OCI-LY7 (cell line): ENCODE results near the gene CDCP2. TPM values are rescaled to one million over a fixed set of nuclear protein-coding genes. Genes with fewer than 3 reads are reported as not detected.

Experiments used
- BruUV-seq: library from RNA; stranded (reverse); fragments of 400-500 nt; replicated peaks from 2 replicates; lab custom pipeline; 2021; lab: Mats Ljungman, UMichigan
- CTCF ChIA-PET: fragments of 300-600 bp; sonication (Branson Sonifier 250); formaldehyde crosslinking; loops from one replicate; lab custom pipeline; 2022; ENCODE audit warnings: antibody characterized with exemption; ENCODE audit not compliant: unreplicated experiment; lab: Charles Lee
- POLR2A ChIA-PET: fragments of 300-600 bp; sonication (Branson Sonifier 250); formaldehyde crosslinking; loops from one replicate; lab custom pipeline; 2022; ENCODE audit warnings: antibody characterized with exemption; lab: Charles Lee
- DNase-seq: peaks from one replicate; pipeline ENCODE4 v3.0.0-alpha.2; 2015; ENCODE audit warnings: low spot score
- H2AFZ ChIP-seq: fragments of 200-600 bp; sonication (generic), shearing (Covaris generic); 2 replicates; pipeline ENCODE4 v1.6.1; 2014; ENCODE audit warnings: mild to moderate bottlenecking, antibody characterized with exemption, low read length, moderate library complexity
- H3K27ac ChIP-seq: fragments of 200-600 bp; sonication (generic); 2 replicates; pipeline ENCODE4 v1.5.1; 2014; ENCODE audit warnings: mixed run types, low read depth, mild to moderate bottlenecking, moderate library complexity, low read length, inconsistent platforms; ENCODE audit not compliant: poor library complexity, severe bottlenecking
- H3K36me3 ChIP-seq: fragments of 200-600 bp; sonication (generic); 2 replicates; pipeline ENCODE4 v1.6.1; 2014; ENCODE audit warnings: mild to moderate bottlenecking, antibody characterized with exemption, low read length, moderate library complexity, mixed read lengths; ENCODE audit not compliant: insufficient read depth
- H3K4me1 ChIP-seq: fragments of 200-600 bp; sonication (generic); 2 replicates; pipeline ENCODE4 v1.5.1; 2014; ENCODE audit warnings: mild to moderate bottlenecking, low read length; ENCODE audit not compliant: insufficient read depth, poor library complexity, severe bottlenecking
- H3K4me2 ChIP-seq: fragments of 200-600 bp; sonication (generic); 2 replicates; pipeline ENCODE4 v1.6.1; 2014; ENCODE audit warnings: mild to moderate bottlenecking, low read length
- H3K4me3 ChIP-seq: fragments of 200-600 bp; sonication (generic); 2 replicates; pipeline ENCODE4 v1.5.1; 2014; ENCODE audit warnings: mild to moderate bottlenecking, low read depth, low read length; ENCODE audit not compliant: poor library complexity, severe bottlenecking
- H3K79me2 ChIP-seq: fragments of 200-600 bp; sonication (generic); 2 replicates; pipeline ENCODE4 v1.6.1; 2016; ENCODE audit warnings: low read depth, mild to moderate bottlenecking, low read length, moderate library complexity, mixed read lengths; ENCODE audit not compliant: insufficient read depth
- H3K9me2 ChIP-seq: fragments of 200-600 bp; sonication (generic); 2 replicates; pipeline ENCODE4 v1.6.1; 2016; ENCODE audit warnings: mild to moderate bottlenecking, low read length, mixed read lengths; ENCODE audit not compliant: insufficient read depth
- H3K9me3 ChIP-seq: fragments of 200-600 bp; sonication (generic); 2 replicates; pipeline ENCODE4 v1.6.1; 2014; ENCODE audit warnings: mild to moderate bottlenecking, mixed run types, low read length, mixed read lengths
- H4K20me1 ChIP-seq: fragments of 200-600 bp; sonication (generic); 2 replicates; pipeline ENCODE4 v1.6.1; 2014; ENCODE audit warnings: mild to moderate bottlenecking, antibody characterized with exemption, low read length, moderate library complexity, mixed read lengths; ENCODE audit not compliant: insufficient read depth
- EZH2phosphoT487 ChIP-seq: fragments of 200-600 bp; sonication (generic); IDR thresholded peaks from 2 replicates; pipeline ENCODE4 v1.6.1; 2018; ENCODE audit warnings: low read depth, borderline replicate concordance, mild to moderate bottlenecking, mixed run types, antibody characterized with exemption, low read length, moderate library complexity, mixed read lengths
- intact Hi-C: fragments of 100-400 bp; cut with micrococcal nuclease; formaldehyde crosslinking; loops from one replicate; pipeline ENCODE4 v1.10.0; 2022; ENCODE audit not compliant: unreplicated experiment
- total RNA-seq, 2 experiments: library from RNA; depleted of rRNA in 1 of 2; stranded (reverse); fragments of >200 nt in 1 of 2; shearing (Covaris generic) in 1 of 2; gene quantifications; 2 replicates each; pipeline ENCODE4 v1.2.3, GENCODE V29; 2014 to 2022
- TF ChIP-seq, protein P1 (sequence below): fragments of 200-600 bp; sonication (generic); conservative IDR thresholded peaks from 2 replicates; pipeline ENCODE4 v1.5.1; 2014; ENCODE audit warnings: mild to moderate bottlenecking, antibody characterized with exemption, low read length, moderate library complexity, mixed read lengths

The CDCP2 gene
- total RNA-seq, 2 experiments from 2014 or later, result 0.09 TPM; not detected in 1

DNA sequence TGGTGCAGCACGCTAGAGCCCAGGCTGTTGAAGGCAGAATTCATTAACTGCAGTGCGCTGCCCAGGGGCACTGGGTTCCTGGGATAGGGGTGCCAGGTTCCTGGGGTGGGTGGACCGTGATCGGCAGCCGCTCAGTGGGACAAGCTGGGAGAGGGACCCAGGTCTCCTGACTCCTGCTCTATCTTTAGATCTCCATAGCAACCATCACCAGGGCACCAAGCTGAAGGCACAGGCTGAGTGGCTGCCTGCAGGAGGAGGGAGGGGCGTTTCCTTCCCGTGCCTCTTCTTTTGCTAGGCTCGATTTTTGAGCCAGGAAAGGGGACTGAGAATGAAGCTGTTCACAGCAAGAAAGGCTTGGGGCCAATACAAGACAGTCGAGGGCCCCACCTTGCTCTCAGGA is 20.9 kb upstream of the CDCP2 start:
- no peaks in the 10 kb centered on the region for H3K4me1 ChIP-seq
- DNase-seq, result no peak
- no peak overlapping the region for H3K4me2 ChIP-seq
- no peaks in the 10 kb centered on the region for H3K9me2 ChIP-seq
- ChIA-PET CTCF (no interaction called here), POLR2A (interaction anchor here (0.6 kb wide), 1 partner anchor 1012 kb away, joined by 3 read pairs; no protein-coding TSS in a partner anchor)
- TF ChIP-seq EZH2phosphoT487, result no peak
- TF ChIP-seq, protein P1, sequence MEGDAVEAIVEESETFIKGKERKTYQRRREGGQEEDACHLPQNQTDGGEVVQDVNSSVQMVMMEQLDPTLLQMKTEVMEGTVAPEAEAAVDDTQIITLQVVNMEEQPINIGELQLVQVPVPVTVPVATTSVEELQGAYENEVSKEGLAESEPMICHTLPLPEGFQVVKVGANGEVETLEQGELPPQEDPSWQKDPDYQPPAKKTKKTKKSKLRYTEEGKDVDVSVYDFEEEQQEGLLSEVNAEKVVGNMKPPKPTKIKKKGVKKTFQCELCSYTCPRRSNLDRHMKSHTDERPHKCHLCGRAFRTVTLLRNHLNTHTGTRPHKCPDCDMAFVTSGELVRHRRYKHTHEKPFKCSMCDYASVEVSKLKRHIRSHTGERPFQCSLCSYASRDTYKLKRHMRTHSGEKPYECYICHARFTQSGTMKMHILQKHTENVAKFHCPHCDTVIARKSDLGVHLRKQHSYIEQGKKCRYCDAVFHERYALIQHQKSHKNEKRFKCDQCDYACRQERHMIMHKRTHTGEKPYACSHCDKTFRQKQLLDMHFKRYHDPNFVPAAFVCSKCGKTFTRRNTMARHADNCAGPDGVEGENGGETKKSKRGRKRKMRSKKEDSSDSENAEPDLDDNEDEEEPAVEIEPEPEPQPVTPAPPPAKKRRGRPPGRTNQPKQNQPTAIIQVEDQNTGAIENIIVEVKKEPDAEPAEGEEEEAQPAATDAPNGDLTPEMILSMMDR, result no peak
- no peaks in the 10 kb centered on the region for H3K79me2 ChIP-seq
- BruUV-seq, result no TSS peak
- H3K4me3 ChIP-seq, result no peak overlapping the region
- H3K36me3 ChIP-seq, result no peaks in the 10 kb centered on the region
- intact Hi-C loops, result no loop called here
- no peaks in the 10 kb centered on the region for H3K9me3 ChIP-seq
- H3K27ac ChIP-seq, result no peak overlapping the region
- H4K20me1 ChIP-seq, result no peaks in the 10 kb centered on the region
- H2AFZ ChIP-seq, result no peak overlapping the region

DNA sequence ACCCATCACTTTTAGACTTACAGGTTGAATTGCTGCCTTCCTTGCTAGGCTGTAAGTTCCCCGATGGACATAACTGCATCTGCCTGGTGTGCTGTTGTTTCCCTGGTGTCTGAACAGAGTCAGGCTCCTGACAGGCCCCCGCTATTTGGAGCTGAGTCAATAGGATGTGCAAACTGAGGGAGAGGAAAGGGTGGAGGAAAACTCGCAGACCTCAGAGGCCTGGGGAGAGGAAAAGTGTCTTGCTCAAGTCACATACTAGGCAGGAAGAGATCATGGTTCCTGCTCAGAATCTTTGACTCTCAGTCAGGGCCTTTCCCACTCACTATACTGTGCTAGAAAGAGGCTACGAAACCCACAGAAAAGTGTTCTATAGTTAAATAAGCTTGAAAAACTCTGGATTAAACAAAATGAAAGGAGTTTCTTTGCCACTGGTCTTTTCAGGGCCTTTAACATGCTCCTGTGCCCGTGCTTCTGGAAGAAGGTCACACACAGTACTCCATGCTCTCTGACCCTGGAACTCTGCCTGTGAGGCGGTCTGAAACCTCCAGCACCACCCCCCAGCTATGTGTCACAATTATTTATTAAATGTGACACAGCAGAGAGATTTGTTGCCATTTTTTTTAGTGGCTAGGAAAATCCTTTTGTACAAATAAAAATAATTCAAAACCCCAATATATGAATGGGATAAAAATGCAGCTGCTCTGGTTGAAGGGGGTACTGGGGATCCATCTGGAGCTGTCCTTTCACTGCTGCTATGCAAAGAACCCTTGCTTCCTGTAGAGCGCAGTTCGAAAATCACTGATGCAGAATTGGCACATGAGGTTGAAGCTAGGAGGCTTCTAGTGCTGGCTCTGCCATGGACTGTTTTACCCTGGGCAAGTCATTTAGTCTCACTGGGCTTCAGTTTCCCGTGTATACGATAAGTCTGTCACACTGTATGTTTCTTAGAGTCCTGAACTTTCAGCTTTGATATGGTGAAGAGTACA is 20.1 kb upstream of the CDCP2 start:
- ChIA-PET CTCF (no interaction called here), POLR2A (no interaction called here)
- no peaks in the 10 kb centered on the region for H3K9me2 ChIP-seq
- no peaks in the 10 kb centered on the region for H3K36me3 ChIP-seq
- H3K4me2 ChIP-seq, result no peak overlapping the region
- no peak overlapping the region for H2AFZ ChIP-seq
- no peaks in the 10 kb centered on the region for H3K79me2 ChIP-seq
- H3K4me1 ChIP-seq, result no peaks in the 10 kb centered on the region
- H4K20me1 ChIP-seq, result no peaks in the 10 kb centered on the region
- no peaks in the 10 kb centered on the region for H3K9me3 ChIP-seq
- BruUV-seq, result no TSS peak
- no peak for TF ChIP-seq EZH2phosphoT487
- TF ChIP-seq, protein P1, result no peak
- DNase-seq, result no peak
- intact Hi-C loops, result no loop called here
- no peak overlapping the region for H3K4me3 ChIP-seq
- H3K27ac ChIP-seq, result no peak overlapping the region

DNA sequence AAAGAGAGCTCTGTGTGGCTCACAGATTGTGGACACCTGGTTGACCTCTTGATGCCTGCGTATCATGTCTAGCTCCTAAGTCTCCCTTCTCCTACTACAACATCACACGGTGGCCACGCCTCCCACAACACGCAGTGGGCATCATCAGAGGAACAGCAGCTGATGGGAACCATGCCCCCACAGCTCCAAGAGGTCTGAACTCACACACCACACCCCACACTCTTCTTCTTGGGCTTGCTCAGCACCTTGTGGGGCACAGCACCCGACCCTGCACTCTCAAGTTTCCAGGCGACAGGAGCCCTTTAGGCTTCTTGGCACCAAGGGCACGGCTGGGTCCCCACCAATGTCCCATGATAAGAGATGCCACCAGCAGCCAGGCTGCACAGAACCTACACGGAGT is 18.8 kb upstream of the CDCP2 start:
- no TSS peak for BruUV-seq
- Histone ChIP-seq H3K79me2 (no peaks in the 10 kb centered on the region), H3K4me1 (no peaks in the 10 kb centered on the region), H3K9me3 (no peaks in the 10 kb centered on the region), H3K9me2 (no peaks in the 10 kb centered on the region), H4K20me1 (no peaks in the 10 kb centered on the region), H3K36me3 (no peaks in the 10 kb centered on the region), H3K4me3 (no peak overlapping the region), H3K4me2 (no peak overlapping the region), H2AFZ (no peak overlapping the region), H3K27ac (no peak overlapping the region)
- POLR2A ChIA-PET, result interaction anchor here (0.6 to 0.7 kb wide), 2 partner anchors 70 to 123 kb away, joined by 3 read pairs; no protein-coding TSS in a partner anchor
- CTCF ChIA-PET, result no interaction called here
- no peak for DNase-seq
- no peak for TF ChIP-seq EZH2phosphoT487
- TF ChIP-seq, protein P1, result no peak
- intact Hi-C loops, result no loop called here
